ENCODE results near the gene OAT.

OAT gene
- total RNA-seq, result 35.1 to 99.2 (median 62.1) reads per million in 9 experiments

DNA sequence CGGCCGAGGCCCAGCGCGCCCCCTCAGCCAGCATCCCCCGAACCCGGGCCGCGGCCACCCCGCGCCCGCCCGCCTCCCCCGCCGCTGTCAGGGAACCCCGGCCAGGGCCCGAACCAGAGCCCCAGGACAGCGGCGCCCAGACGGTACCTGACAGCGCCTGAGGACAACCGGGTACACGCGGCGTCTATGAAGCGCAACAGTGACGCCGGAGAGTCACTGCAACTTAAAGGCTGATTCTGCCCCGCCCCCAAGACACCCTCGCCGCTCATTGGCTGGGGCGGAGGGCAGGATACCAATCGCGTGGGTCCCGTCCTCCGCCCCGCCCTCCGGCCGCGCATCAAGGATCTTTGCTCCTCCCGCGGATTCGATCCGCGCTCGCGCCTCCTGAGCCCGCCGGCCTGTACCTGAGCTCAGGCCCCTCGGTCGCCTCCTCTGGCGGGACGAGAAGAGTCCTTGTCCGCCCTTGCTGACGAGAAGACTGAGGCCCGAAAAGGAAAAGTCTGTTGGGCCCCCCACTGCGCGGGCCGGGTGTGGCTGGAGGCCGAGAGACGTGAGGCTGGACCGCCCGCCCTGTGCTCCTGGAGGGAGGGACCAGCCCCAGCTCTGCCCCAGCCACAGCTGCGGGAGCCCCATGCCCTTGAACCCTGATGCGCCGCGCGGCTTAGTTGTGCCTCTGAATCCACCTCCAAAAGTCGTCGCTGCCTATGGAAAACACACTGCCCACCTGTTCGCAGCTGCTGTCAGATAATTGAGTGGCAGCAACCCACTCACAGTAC lies at the start of gene OAT:
OAT (minus strand) TSS at position 198 of the 776 bp plus-strand sequence. CDS start 6,752 bp downstream, outside the sequence.
- Mint-ChIP-seq H3K4me3 (peak within 1 kb of the TSS; percentile 78 to 79), H3K27ac (peak within 1 kb of the TSS; percentile 46 to 76), H3K9me3 (no peaks in the 10 kb centered on the region), H3K27me3 (peaks cover under 1 to 17% of the 10 kb centered on the region in 2 donors), H3K36me3 (ENCODE audit: insufficient read depth) (peaks cover 10% of the 10 kb centered on the region), H3K4me1 (ENCODE audit: low read depth in 2 of 2) (peaks cover 3 to 23% of the 10 kb centered on the region in 2 donors)
- peak; percentile 95 for ATAC-seq (replicated peaks)
- DNase-seq, result peak; percentile 95 to 96 (median 95)

DNA sequence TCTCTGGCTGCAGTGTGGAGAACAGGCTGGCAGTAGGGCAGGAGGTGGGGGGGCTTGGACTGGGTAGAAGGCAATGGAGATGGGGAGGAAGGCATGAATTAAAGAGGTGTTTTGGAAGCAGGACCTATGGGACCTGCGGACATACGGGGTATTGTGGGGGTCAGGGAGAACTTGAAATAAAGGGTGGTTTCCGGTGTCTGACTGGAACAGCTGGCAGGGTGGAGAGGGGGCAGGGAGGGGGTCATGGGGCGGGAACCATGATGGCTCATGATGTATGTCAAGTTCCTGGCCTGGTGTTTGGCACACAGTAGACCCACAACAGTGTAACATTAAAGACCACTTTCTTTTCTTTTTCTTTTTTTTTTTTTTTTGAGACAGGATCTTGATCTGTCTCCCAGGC lies 48.4 kb upstream of the OAT start:
- Mint-ChIP-seq H3K4me3 (no peak overlapping the region), H3K27ac (no peak overlapping the region), H3K9me3 (no peaks in the 10 kb centered on the region), H3K36me3 (ENCODE audit: insufficient read depth) (peaks cover 4% of the 10 kb centered on the region), H3K27me3 (no peaks in the 10 kb centered on the region), H3K4me1 (ENCODE audit: low read depth in 2 of 2) (peaks cover 18 to 20% of the 10 kb centered on the region in 2 donors)
- DNase-seq, result no peak
- ATAC-seq (replicated peaks), result no peak

DNA sequence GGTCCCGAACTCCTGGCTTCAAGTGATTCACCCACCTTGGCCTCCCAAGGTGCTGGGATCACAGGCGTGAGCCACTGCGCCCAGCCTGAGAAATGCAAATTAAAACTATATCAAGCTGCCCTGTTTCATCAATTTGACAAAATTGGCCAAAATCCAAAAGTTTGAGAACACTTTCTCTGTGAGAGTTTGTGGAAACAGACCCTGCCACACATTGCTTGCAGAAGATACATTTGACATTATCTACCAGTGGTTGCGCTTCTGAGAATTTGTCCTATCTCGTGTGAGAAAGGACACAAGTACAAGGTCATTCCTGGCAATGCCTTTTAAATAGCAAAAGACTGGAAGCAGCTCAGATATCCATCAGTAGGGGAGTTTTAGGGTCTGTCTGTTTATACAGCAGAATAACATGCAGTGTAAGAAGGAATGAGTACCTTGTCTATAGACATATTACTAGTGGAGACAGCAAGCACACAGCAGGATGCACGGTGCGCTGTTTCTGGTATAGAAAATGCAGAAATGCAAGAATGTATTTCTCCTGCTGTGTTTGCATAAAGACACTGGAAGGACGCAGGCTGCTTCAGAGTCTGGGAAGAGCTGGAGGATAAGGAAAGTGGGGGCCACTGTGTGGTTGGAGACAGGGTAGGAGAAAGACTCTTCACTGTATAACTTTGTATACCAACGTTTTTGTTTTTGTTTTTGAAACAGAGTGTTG lies 47.2 kb upstream of the OAT start:
- no peak for DNase-seq
- peaks cover 4% of the 10 kb centered on the region for H3K36me3 Mint-ChIP-seq (ENCODE audit: insufficient read depth)
- H3K27ac Mint-ChIP-seq, result no peak overlapping the region
- no peak for ATAC-seq (replicated peaks)
- peaks cover 20 to 24% of the 10 kb centered on the region in 2 donors for H3K4me1 Mint-ChIP-seq (ENCODE audit: low read depth in 2 of 2)
- H3K27me3 Mint-ChIP-seq, result no peaks in the 10 kb centered on the region
- H3K4me3 Mint-ChIP-seq, result peak overlapping the region in 1 of 2 donors; percentile 41
- peaks cover 0 to 3% of the 10 kb centered on the region in 2 donors for H3K9me3 Mint-ChIP-seq

DNA sequence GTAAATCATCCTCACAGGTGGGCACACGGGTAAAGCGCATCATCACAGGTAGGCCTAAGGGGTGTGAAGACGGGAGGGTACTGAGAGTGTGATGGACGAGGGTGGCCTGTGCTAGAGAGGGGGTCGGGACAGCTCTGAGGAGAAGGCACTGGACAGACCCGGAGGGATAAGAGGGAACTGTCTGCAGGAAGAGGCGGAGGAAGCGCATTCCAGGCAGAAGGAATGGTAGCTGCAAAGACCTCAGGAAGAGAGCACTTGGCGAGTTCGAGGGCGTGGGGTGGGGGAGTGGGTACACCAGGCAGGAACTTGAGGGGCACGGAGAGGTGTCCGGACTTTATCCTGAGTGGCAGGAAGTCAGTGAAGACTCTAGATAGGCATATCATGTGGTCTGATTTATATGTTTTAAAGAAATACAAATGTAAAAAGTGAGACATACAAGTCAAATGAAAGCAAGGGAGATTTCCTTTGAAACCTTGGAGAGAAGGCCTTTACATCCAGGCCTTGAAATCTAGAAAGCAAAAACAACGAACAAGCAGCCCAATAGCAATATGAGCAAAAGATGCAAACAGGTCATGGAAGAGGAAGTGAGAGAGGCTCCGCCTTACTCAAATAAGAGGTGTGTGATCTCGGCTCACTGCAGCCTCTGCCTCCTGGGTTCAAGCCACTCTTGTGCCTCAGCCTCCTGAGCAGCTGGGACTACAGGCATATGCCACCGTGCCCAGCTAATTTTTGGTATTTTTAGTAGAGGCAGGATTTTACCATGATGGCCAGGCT lies 46.5 kb upstream of the OAT start:
- no peak for DNase-seq
- Mint-ChIP-seq H3K36me3 (ENCODE audit: insufficient read depth) (peaks cover 4% of the 10 kb centered on the region), H3K4me3 (peak overlapping the region; percentile 9 to 41), H3K4me1 (ENCODE audit: low read depth in 2 of 2) (peaks cover 20 to 24% of the 10 kb centered on the region in 2 donors), H3K27me3 (no peaks in the 10 kb centered on the region), H3K9me3 (peaks cover 0 to 3% of the 10 kb centered on the region in 2 donors), H3K27ac (peak overlapping the region; percentile 12 to 61)
- no peak for ATAC-seq (replicated peaks)

DNA sequence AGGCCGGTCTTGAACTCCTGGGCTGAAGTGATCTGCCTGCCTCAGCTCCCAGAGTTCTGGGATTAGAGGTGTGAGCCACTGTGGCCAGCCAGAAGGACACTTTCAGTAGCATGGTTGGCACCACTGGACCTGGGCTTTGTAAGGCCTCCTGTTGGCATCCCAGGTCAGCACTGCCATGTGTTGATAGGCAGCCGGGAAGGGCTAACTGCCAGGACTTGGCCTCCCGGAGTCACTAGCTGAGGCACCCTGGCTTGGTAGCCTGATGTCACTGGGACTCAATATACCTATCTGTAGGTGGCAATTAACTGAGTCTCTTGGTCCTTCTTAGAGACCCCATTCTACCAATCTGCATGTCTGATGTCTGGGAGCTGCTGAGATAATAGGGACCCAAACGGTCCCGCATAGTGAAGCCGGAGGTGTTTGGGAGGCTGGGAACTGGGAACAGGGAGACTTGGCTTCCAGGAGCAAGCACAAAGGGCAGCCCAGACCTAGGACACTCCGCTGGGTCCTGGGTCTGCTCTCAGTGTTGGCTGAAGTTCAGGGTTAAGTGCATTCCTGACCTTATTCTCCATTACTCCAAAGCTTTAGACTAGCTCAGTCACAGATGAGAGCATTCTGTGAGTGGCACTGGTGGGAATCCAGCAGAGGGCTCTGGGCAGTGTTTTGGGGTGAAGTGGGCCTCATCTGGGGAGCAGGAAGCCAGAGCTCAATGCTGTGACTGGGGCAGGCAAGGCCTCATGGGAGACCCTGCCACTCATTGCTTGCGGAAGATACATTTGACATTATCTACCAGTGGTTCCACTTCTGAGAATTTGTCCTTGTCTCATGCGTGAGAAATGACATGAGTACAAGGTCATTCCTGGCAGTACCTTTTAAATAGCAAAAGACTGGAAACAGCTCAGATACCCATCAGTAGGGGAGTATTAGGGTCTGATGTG lies 45.6 kb upstream of the OAT start:
- Mint-ChIP-seq H3K4me3 (peak overlapping the region; percentile 9 to 41), H3K27ac (peak overlapping the region; percentile 12 to 61), H3K36me3 (ENCODE audit: insufficient read depth) (peaks cover 4% of the 10 kb centered on the region), H3K4me1 (ENCODE audit: low read depth in 2 of 2) (peaks cover 20 to 24% of the 10 kb centered on the region in 2 donors), H3K9me3 (peaks cover 0 to 3% of the 10 kb centered on the region in 2 donors), H3K27me3 (no peaks in the 10 kb centered on the region)
- DNase-seq (no peak), ATAC-seq (replicated peaks) (no peak)

DNA sequence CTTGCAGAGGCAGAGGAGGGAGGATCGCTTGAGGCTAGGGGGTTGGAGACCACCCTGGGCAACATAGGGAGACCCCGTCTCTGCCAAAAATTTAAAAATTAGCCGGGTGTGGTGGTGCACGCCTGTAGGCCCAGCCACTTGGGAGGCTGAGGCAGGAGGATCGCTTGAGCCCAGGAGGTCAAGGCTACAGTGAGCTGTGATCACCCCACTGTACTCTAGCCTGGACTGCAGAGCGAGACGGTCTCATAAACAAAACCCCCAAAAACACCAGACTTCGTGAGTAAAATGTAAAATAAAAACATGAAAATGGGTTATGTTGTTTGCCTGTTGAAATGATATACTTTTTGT lies 43.6 kb upstream of the OAT start:
- H3K4me3 Mint-ChIP-seq, result peak overlapping the region; percentile 73 to 78
- H3K27ac Mint-ChIP-seq, result peak overlapping the region; percentile 88 to 90
- H3K36me3 Mint-ChIP-seq (ENCODE audit: insufficient read depth), result peaks cover 5% of the 10 kb centered on the region
- ATAC-seq (replicated peaks), result no peak
- peaks cover 0 to 3% of the 10 kb centered on the region in 2 donors for H3K9me3 Mint-ChIP-seq
- no peak for DNase-seq
- H3K27me3 Mint-ChIP-seq, result peaks cover 10 to 14% of the 10 kb centered on the region in 2 donors
- peaks cover 20 to 24% of the 10 kb centered on the region in 2 donors for H3K4me1 Mint-ChIP-seq (ENCODE audit: low read depth in 2 of 2)

DNA sequence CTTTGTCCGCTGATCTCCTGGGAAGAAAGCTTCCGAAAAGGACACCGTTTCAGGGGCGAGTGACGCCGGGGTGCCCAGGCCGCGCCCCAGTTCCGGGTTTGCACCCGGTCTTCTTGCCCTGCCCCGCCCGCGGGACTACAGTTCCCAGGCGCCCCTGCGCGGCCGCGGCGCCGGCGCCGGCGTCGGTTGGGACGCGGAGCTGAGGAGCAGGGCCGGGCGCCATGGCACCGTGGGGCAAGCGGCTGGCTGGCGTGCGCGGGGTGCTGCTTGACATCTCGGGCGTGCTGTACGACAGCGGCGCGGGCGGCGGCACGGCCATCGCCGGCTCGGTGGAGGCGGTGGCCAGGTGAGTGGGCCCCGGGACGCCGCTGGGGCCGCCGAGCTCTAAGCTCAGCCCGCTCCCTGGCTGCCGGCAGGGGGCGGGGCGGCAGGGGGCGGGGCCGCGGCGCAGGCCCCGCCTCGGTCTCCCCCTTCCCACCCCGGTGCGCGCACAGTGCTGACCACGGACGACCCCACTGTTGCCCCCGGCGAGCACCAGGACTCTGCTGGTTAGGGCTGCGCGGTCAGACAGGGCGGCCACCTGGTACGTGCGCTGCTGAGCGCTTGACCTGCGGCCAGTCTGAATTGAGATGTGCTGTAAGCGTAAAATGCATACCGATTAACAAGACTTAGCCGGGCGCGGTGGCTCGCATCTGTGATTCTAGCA lies 43.1 kb upstream of the OAT start, which contains the start of gene LHPP:
LHPP (plus strand) TSS at position 182 of the 706 bp plus-strand sequence; CDS start at position 222, 40 bp downstream.
- Mint-ChIP-seq H3K27me3 (peaks cover 15 to 19% of the 10 kb centered on the region in 2 donors), H3K4me1 (ENCODE audit: low read depth in 2 of 2) (peaks cover 20 to 24% of the 10 kb centered on the region in 2 donors), H3K27ac (peak within 1 kb of the TSS; percentile 88 to 90), H3K4me3 (peak within 1 kb of the TSS; percentile 73 to 78), H3K9me3 (peaks cover 0 to 3% of the 10 kb centered on the region in 2 donors), H3K36me3 (ENCODE audit: insufficient read depth) (peaks cover 7% of the 10 kb centered on the region)
- DNase-seq (peak; percentile 82 to 87 (median 85)), ATAC-seq (replicated peaks) (peak; percentile 97)

DNA sequence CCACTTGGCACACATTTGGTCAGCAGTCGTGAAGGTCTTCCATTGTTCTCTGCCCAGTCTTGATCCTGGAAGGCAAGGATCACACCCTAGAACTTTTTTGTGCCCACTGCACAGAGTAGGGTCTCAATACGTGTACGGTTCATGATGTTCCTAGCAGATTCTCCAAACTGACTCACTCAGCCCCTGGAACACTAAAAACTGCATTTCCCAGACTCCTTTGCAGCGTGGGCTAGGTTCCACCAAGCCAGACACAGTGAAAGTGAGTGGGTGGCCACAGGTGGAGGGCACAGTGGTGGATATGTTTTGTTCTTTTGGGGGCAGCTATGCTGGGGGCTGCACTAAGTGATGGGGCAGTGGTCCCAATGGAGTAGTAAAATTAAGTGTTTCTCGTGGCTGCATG lies 41.4 kb upstream of the OAT start:
- Mint-ChIP-seq H3K4me3 (no peak overlapping the region), H3K4me1 (ENCODE audit: low read depth in 2 of 2) (peaks cover 13% of the 10 kb centered on the region in 2 donors), H3K27me3 (peaks cover 31 to 36% of the 10 kb centered on the region in 2 donors), H3K9me3 (peaks cover 0 to 3% of the 10 kb centered on the region in 2 donors), H3K27ac (no peak overlapping the region), H3K36me3 (ENCODE audit: insufficient read depth) (peaks cover 7% of the 10 kb centered on the region)
- ATAC-seq (replicated peaks) (no peak), DNase-seq (no peak)

DNA sequence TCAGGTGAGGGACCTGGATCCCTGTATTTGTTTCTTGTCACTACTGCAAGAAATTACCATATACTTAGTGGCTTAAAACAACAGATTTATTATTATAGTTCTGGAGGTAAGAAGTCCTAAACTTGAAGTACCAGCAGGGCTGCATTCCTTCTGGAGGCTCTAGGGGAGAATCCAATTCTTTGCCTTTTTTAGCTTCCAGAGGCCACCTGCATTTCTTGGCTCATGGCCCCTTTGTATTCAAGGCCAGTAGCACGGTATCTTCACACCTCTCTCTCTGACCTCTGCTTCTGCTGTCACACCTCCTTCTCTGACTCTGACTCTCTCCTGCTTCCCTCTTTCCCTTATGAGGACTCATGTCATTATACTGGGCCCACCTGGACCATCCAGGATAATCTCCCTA lies 40.7 kb upstream of the OAT start:
- Mint-ChIP-seq H3K9me3 (peaks cover 0 to 3% of the 10 kb centered on the region in 2 donors), H3K4me1 (ENCODE audit: low read depth in 2 of 2) (peaks cover 6% of the 10 kb centered on the region in 2 donors), H3K27me3 (peaks cover 39 to 43% of the 10 kb centered on the region in 2 donors), H3K36me3 (ENCODE audit: insufficient read depth) (peaks cover 7% of the 10 kb centered on the region), H3K4me3 (no peak overlapping the region), H3K27ac (no peak overlapping the region)
- ATAC-seq (replicated peaks) (no peak), DNase-seq (no peak)

DNA sequence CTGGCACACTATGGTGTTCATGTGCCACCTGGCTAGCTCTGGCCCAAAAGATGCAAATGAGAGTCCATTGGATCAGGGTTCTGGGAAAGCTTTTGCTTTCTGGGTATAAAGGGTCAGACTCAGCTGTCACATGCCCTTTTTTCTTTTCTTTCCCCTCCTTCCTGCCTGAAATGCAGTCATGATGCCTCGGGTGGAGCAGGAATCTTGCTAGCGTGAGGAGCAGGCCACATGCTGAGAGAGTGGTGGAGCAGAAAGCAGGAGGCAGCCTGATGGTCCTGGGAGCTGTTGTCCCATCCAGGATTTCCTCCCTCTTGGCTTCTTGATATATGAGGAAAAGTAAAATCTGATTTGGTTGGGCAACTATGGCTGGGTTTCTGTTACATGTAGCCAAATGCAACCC lies 40.2 kb upstream of the OAT start:
- ATAC-seq (replicated peaks) (no peak), DNase-seq (no peak)
- Mint-ChIP-seq H3K27ac (no peak overlapping the region), H3K27me3 (peaks cover 44 to 48% of the 10 kb centered on the region in 2 donors), H3K4me1 (ENCODE audit: low read depth in 2 of 2) (peaks cover 4 to 5% of the 10 kb centered on the region in 2 donors), H3K9me3 (peaks cover 0 to 3% of the 10 kb centered on the region in 2 donors), H3K36me3 (ENCODE audit: insufficient read depth) (peaks cover 7% of the 10 kb centered on the region), H3K4me3 (no peak overlapping the region)

DNA sequence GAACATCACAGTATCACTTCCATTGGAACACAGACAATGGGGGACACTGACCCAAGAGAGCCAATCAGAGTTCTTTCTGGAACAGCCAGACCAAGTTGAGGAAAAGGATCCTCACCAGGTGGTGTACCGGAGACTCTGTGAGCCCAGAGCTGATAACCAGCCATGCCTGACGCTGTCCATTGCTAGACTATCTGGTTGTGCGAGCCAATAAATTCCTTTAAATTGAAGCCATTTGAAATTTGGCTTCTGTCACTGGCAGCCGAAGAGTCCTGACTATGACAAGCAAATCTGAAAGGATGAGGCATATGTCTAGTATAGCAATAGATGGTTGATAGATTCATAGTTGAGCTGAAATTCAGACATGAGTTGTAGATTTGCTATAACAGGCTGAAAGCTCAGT lies 39.8 kb upstream of the OAT start:
- Mint-ChIP-seq H3K4me1 (ENCODE audit: low read depth in 2 of 2) (peaks cover 4 to 5% of the 10 kb centered on the region in 2 donors), H3K27ac (no peak overlapping the region), H3K9me3 (peaks cover 0 to 3% of the 10 kb centered on the region in 2 donors), H3K27me3 (peaks cover 48 to 52% of the 10 kb centered on the region in 2 donors), H3K4me3 (no peak overlapping the region), H3K36me3 (ENCODE audit: insufficient read depth) (peaks cover 4% of the 10 kb centered on the region)
- ATAC-seq (replicated peaks), result no peak
- no peak for DNase-seq

DNA sequence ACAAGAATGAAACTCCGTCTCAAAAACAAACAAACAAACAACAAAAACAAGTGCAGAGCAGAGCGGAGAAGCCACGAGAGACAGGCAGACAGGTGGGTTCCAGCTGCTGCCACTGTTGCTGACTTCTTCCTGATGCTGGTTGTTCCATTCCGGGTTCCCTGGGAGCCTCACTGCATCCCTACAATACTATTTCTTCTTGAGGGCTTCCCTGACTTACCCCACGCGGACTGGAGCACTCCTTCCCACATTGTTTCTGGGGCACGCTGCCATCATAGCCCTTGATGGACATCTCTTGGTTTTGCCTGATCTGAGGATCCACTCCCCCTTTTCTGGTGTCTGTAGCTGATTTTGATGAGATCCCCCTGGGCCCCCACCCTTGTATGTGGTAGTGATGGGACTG lies 36.7 kb upstream of the OAT start:
- DNase-seq (no peak), ATAC-seq (replicated peaks) (no peak)
- Mint-ChIP-seq H3K9me3 (no peaks in the 10 kb centered on the region), H3K36me3 (ENCODE audit: insufficient read depth) (peaks cover 3% of the 10 kb centered on the region), H3K4me1 (ENCODE audit: low read depth in 2 of 2) (peaks cover 0 to under 1% of the 10 kb centered on the region in 2 donors), H3K27me3 (peaks cover 70 to 82% of the 10 kb centered on the region in 2 donors), H3K27ac (no peak overlapping the region), H3K4me3 (no peak overlapping the region)

All from effector memory CD8-positive, alpha-beta T cell (primary cell).